MCF 10A (cell line): Measurements from ENCODE around the gene CLEC2D. TPM values are rescaled to one million over a fixed set of nuclear protein-coding genes. Genes with fewer than 3 reads are reported as not detected.
"Not testable (repeated sequence)": the region's sequence is repeated elsewhere in the genome, so short reads cannot be mapped to it uniquely, and the experiment has no call there.

Source experiments
- BruUV-seq: library from RNA; stranded (reverse); fragments of 400-500 nt; replicated peaks from 2 replicates; lab custom pipeline; 2021; lab: Mats Ljungman, UMichigan
- CTCF ChIA-PET: fragments of 300-600 bp; sonication (Branson Sonifier 250); formaldehyde crosslinking; extraction: SDS; loops from one replicate; lab custom pipeline; 2021; ENCODE audit warnings: antibody characterized with exemption, inconsistent platforms; lab: Yijun Ruan, JAX
- POLR2A ChIA-PET: fragments of 300-600, 350-650 bp; sonication (Branson Sonifier 250); formaldehyde crosslinking; extraction: SDS; loops from one replicate; lab custom pipeline; 2020; ENCODE audit warnings: antibody characterized with exemption, inconsistent platforms; lab: Yijun Ruan, JAX
- DNase-seq: peaks from one replicate; pipeline ENCODE4 v3.0.0-alpha.2; 2018; ENCODE audit not compliant: unreplicated experiment
- H3K27ac Mint-ChIP-seq: one replicate; pipeline ENCODE4 v1.8.0; 2022; ENCODE audit warnings: mild to moderate bottlenecking, low read depth, mixed read lengths; ENCODE audit not compliant: unreplicated experiment
- H3K27me3 Mint-ChIP-seq: one replicate; pipeline ENCODE4 v1.8.0; 2022; ENCODE audit warnings: mixed read lengths; ENCODE audit not compliant: insufficient read depth, unreplicated experiment
- H3K36me3 Mint-ChIP-seq: one replicate; pipeline ENCODE4 v1.8.0; 2022; ENCODE audit warnings: mild to moderate bottlenecking, moderate library complexity, mixed read lengths; ENCODE audit not compliant: insufficient read depth, unreplicated experiment
- H3K4me1 Mint-ChIP-seq: one replicate; pipeline ENCODE4 v1.8.0; 2022; ENCODE audit warnings: mixed read lengths; ENCODE audit not compliant: insufficient read depth, unreplicated experiment
- H3K4me3 Mint-ChIP-seq: one replicate; pipeline ENCODE4 v1.8.0; 2022; ENCODE audit warnings: mild to moderate bottlenecking, moderate library complexity, mixed read lengths; ENCODE audit not compliant: unreplicated experiment
- H3K9me3 Mint-ChIP-seq: one replicate; pipeline ENCODE4 v1.8.0; 2022; ENCODE audit warnings: mixed read lengths; ENCODE audit not compliant: unreplicated experiment
- CTCF ChIP-seq: fragments of 200-600 bp; IDR thresholded peaks from one replicate; pipeline ENCODE4 v1.8.0; 2022; ENCODE audit warnings: antibody characterized with exemption, mild to moderate bottlenecking; ENCODE audit not compliant: unreplicated experiment
- intact Hi-C: fragments of 100-400 bp; cut with micrococcal nuclease; formaldehyde crosslinking; loops from 2 replicates; pipeline ENCODE4 v1.14.1; 2022
- total RNA-seq: library from RNA; stranded (reverse); gene quantifications from 2 replicates; pipeline ENCODE4 v1.2.3, GENCODE V29; 2022

The CLEC2D gene
- total RNA-seq, 1 experiment from 2014 or later: 5.1 TPM

GRCh38 chr12:9668161-9669018 is 1.1 kb upstream of the CLEC2D start:
- Mint-ChIP-seq H3K27ac (peak overlapping the region; percentile 66), H3K4me1 (peaks cover 24% of the 10 kb centered on the region), H3K36me3 (peaks cover 5% of the 10 kb centered on the region), H3K27me3 (no peaks in the 10 kb centered on the region), H3K9me3 (no peaks in the 10 kb centered on the region), H3K4me3 (no peak overlapping the region)
- ChIA-PET CTCF (interaction anchor here (1.7 kb wide), 1 partner anchor 39 kb away, joined by 7 read pairs; no protein-coding TSS in a partner anchor), POLR2A (interaction anchor here (1.0 kb wide), 1 partner anchor 17 kb away, joined by 3 read pairs; no protein-coding TSS in a partner anchor)
- TF ChIP-seq CTCF: no peak
- peak; percentile 28 for DNase-seq
- intact Hi-C loops: no loop called here
- no TSS peak for BruUV-seq

- Mint-ChIP-seq H3K4me1 (peaks cover 27% of the 10 kb centered on the region), H3K27me3 (no peaks in the 10 kb centered on the region), H3K4me3 (no peak overlapping the region), H3K27ac (no peak overlapping the region), H3K36me3 (peaks cover 5% of the 10 kb centered on the region), H3K9me3 (no peaks in the 10 kb centered on the region)
- CTCF ChIA-PET: interaction anchor here (1.3 kb wide), 1 partner anchor 18 kb away, joined by 3 read pairs; no protein-coding TSS in a partner anchor
- no peak for TF ChIP-seq CTCF
- POLR2A ChIA-PET: no interaction called here
- BruUV-seq: no TSS peak
- no peak for DNase-seq
- intact Hi-C loops: no loop called here
These were observed 540 bp upstream of the CLEC2D start for GRCh38 chr12:9669019-9669326.

GRCh38 chr12:9672340-9672739 is 2.8 kb downstream of the CLEC2D start:
- H3K4me3 Mint-ChIP-seq, H3K27ac Mint-ChIP-seq, H3K9me3 Mint-ChIP-seq, BruUV-seq, DNase-seq, intact Hi-C loops, POLR2A ChIA-PET, H3K36me3 Mint-ChIP-seq, H3K27me3 Mint-ChIP-seq: not testable (repeated sequence)
- CTCF ChIA-PET: interaction anchor here (0.7 to 1.6 kb wide), 2 partner anchors 36 to 38 kb away, joined by 4 to 7 read pairs; no protein-coding TSS in a partner anchor
- H3K4me1 Mint-ChIP-seq: peaks cover 30% of the 10 kb centered on the region

- no peak for TF ChIP-seq CTCF
- H3K36me3 Mint-ChIP-seq: no peaks in the 10 kb centered on the region
- no peak overlapping the region for H3K4me3 Mint-ChIP-seq
- POLR2A ChIA-PET: interaction anchor here (0.7 kb wide), 1 partner anchor 731 kb away, joined by 3 read pairs; no protein-coding TSS in a partner anchor
- DNase-seq: peak; percentile 94
- peaks cover 19% of the 10 kb centered on the region for H3K4me1 Mint-ChIP-seq
- intact Hi-C loops: no loop called here
- BruUV-seq: no TSS peak
- CTCF ChIA-PET: interaction anchor here (0.6 to 1.6 kb wide), 3 partner anchors 9 to 39 kb away, joined by 3 to 7 read pairs (median 3); no protein-coding TSS in a partner anchor
- no peak overlapping the region for H3K27ac Mint-ChIP-seq
- no peaks in the 10 kb centered on the region for H3K27me3 Mint-ChIP-seq
- H3K9me3 Mint-ChIP-seq: no peaks in the 10 kb centered on the region
These were observed 4.1 kb downstream of the CLEC2D start for GRCh38 chr12:9673404-9674225.
